Natural killer cell (primary cell): ENCODE data around the gene ADAMTS3. TPM values are rescaled to one million over a fixed set of nuclear protein-coding genes. Genes with fewer than 3 reads are reported as not detected.

Experiments used
- ATAC-seq, 3 donors: fragments of 150-1000 bp in 2 of 3; fragments of 200-7000 bp in 1 of 3; cut with Tn5 transposase; 1 replicate in 1 of 3; 2 replicates in 2 of 3; pipeline ENCODE4 v1.10.0; 2021; ENCODE audit warnings: mild to moderate bottlenecking in 2 of 3, moderate library complexity in 2 of 3
- DNase-seq, 2 donors: peaks; one replicate each; pipeline versions ENCODE4 v3.0.0 to v3.0.0-alpha.2; 2013 to 2021; ENCODE audit warnings: mixed read lengths in 1 of 2
- H3K27ac ChIP-seq: one replicate; pipeline ENCODE4 v1.5.1; 2013; ENCODE audit warnings: mild to moderate bottlenecking, low read length
- H3K27me3 ChIP-seq: one replicate; pipeline ENCODE4 v1.6.1; 2013; ENCODE audit warnings: low read length; ENCODE audit not compliant: control insufficient read depth, insufficient read depth
- H3K36me3 ChIP-seq: one replicate; pipeline ENCODE4 v1.6.1; 2013; ENCODE audit warnings: low read length; ENCODE audit not compliant: control insufficient read depth, insufficient read depth
- H3K4me1 ChIP-seq: one replicate; pipeline ENCODE4 v1.6.1; 2013; ENCODE audit warnings: low read length; ENCODE audit not compliant: control insufficient read depth, insufficient read depth
- H3K4me3 ChIP-seq: one replicate; pipeline ENCODE4 v1.5.1; 2013; ENCODE audit warnings: low read length
- H3K9me3 ChIP-seq: one replicate; pipeline ENCODE4 v1.6.1; 2013; ENCODE audit warnings: low read length; ENCODE audit not compliant: control insufficient read depth, insufficient read depth
- H3K27ac Mint-ChIP-seq, 2 donors: one replicate each; pipeline ENCODE4 v1.8.0; 2022; ENCODE audit warnings: mild to moderate bottlenecking in 2 of 2, mixed read lengths in 2 of 2, moderate library complexity in 1 of 2
- H3K27me3 Mint-ChIP-seq, 2 donors: one replicate each; pipeline ENCODE4 v1.8.0; 2022; ENCODE audit warnings: low read depth in 2 of 2, mixed read lengths in 2 of 2
- H3K36me3 Mint-ChIP-seq: one replicate; pipeline ENCODE4 v1.8.0; 2022; ENCODE audit warnings: mixed read lengths
- H3K4me1 Mint-ChIP-seq, 2 donors: one replicate each; pipeline ENCODE4 v1.8.0; 2022; ENCODE audit warnings: mixed read lengths in 2 of 2
- H3K4me3 Mint-ChIP-seq: one replicate; pipeline ENCODE4 v1.8.0; 2022; ENCODE audit warnings: mild to moderate bottlenecking, moderate library complexity, mixed read lengths
- H3K9me3 Mint-ChIP-seq, 2 donors: one replicate each; pipeline ENCODE4 v1.8.0; 2022; ENCODE audit warnings: mixed read lengths in 2 of 2
- CTCF ChIP-seq: fragments of 200-600 bp; IDR thresholded peaks from one replicate; pipeline ENCODE4 v1.8.0; 2022; ENCODE audit warnings: antibody characterized with exemption
- WGBS: methylation state at CpG from one replicate; pipeline ENCODE4 v1.1.7; 2013; ENCODE audit warnings: missing lambda C conversion rate; ENCODE audit not compliant: insufficient coverage; 5-methylcytosine and 5-hydroxymethylcytosine counted together
- intact Hi-C: fragments of 100-400 bp; cut with micrococcal nuclease; formaldehyde crosslinking; loops from one replicate; pipeline ENCODE4 v1.14.2; 2022
- total RNA-seq, 4 donors: library from RNA; stranded (reverse); fragments of 120-200 nt in 1 of 4; gene quantifications; one replicate each; pipeline versions ENCODE4 v1.2.3 to v1.2.4, GENCODE V29; 2013 to 2022

The ADAMTS3 gene
- total RNA-seq, 3 donors from 2014 or later (not counting 1 experiment from before 2014, with no cell fraction given): 0.30 TPM; not detected in 2

- no peak for DNase-seq
- Histone ChIP-seq H3K27me3 (no peaks in the 10 kb centered on the region), H3K4me3 (no peak overlapping the region), H3K36me3 (no peaks in the 10 kb centered on the region), H3K9me3 (no peaks in the 10 kb centered on the region), H3K27ac (no peak overlapping the region), H3K4me1 (no peaks in the 10 kb centered on the region)
- no peaks in the 10 kb centered on the region for H3K27me3 Mint-ChIP-seq
- H3K9me3 Mint-ChIP-seq: peaks cover 0 to 2% of the 10 kb centered on the region in 2 donors
- intact Hi-C loops: no loop called here
- no peak overlapping the region for H3K4me3 Mint-ChIP-seq
- no peaks in the 10 kb centered on the region for H3K36me3 Mint-ChIP-seq
- no peak for TF ChIP-seq CTCF
- WGBS: 64% methylated on average over 1 of the region's 2 CpGs
- H3K4me1 Mint-ChIP-seq: no peaks in the 10 kb centered on the region
- no peak overlapping the region for H3K27ac Mint-ChIP-seq
- ATAC-seq: no peak
These were observed 68.8 kb downstream of the ADAMTS3 start for GRCh38 chr4:72500214-72500613.

GRCh38 chr4:72496119-72496518 is 72.9 kb downstream of the ADAMTS3 start:
- H3K27me3 ChIP-seq: no peaks in the 10 kb centered on the region
- H3K4me1 Mint-ChIP-seq: no peaks in the 10 kb centered on the region
- no peaks in the 10 kb centered on the region for H3K36me3 Mint-ChIP-seq
- no CpG with 5 or more reads among the region's 1 CpG for WGBS
- ATAC-seq (no peak), DNase-seq (no peak)
- intact Hi-C loops: no loop called here
- peaks cover 4 to 5% of the 10 kb centered on the region in 2 donors for H3K9me3 Mint-ChIP-seq
- H3K9me3 ChIP-seq: no peaks in the 10 kb centered on the region
- H3K4me3 ChIP-seq: no peak overlapping the region
- H3K27ac Mint-ChIP-seq: no peak overlapping the region
- H3K4me3 Mint-ChIP-seq: no peak overlapping the region
- no peaks in the 10 kb centered on the region for H3K27me3 Mint-ChIP-seq
- H3K27ac ChIP-seq: no peak overlapping the region
- TF ChIP-seq CTCF: no peak
- H3K36me3 ChIP-seq: no peaks in the 10 kb centered on the region
- no peaks in the 10 kb centered on the region for H3K4me1 ChIP-seq

- DNase-seq (no peak), ATAC-seq (no peak)
- Mint-ChIP-seq H3K36me3 (no peaks in the 10 kb centered on the region), H3K9me3 (peaks cover 4 to 5% of the 10 kb centered on the region in 2 donors), H3K4me3 (no peak overlapping the region), H3K27ac (no peak overlapping the region), H3K4me1 (no peaks in the 10 kb centered on the region), H3K27me3 (no peaks in the 10 kb centered on the region)
- H3K36me3 ChIP-seq: no peaks in the 10 kb centered on the region
- intact Hi-C loops: no loop called here
- no peak for TF ChIP-seq CTCF
- no peaks in the 10 kb centered on the region for H3K4me1 ChIP-seq
- H3K27ac ChIP-seq: no peak overlapping the region
- no peak overlapping the region for H3K4me3 ChIP-seq
- no peaks in the 10 kb centered on the region for H3K9me3 ChIP-seq
- H3K27me3 ChIP-seq: no peaks in the 10 kb centered on the region
These were observed 74.9 kb downstream of the ADAMTS3 start for GRCh38 chr4:72494156-72494555.

GRCh38 chr4:72489267-72489666 is 79.8 kb downstream of the ADAMTS3 start:
- Mint-ChIP-seq H3K9me3 (peaks cover 3 to 7% of the 10 kb centered on the region in 2 donors), H3K27ac (no peak overlapping the region), H3K4me3 (no peak overlapping the region), H3K36me3 (no peaks in the 10 kb centered on the region), H3K4me1 (no peaks in the 10 kb centered on the region), H3K27me3 (no peaks in the 10 kb centered on the region)
- Histone ChIP-seq H3K36me3 (no peaks in the 10 kb centered on the region), H3K4me1 (no peaks in the 10 kb centered on the region), H3K27me3 (no peaks in the 10 kb centered on the region), H3K27ac (no peak overlapping the region), H3K4me3 (no peak overlapping the region), H3K9me3 (no peaks in the 10 kb centered on the region)
- ATAC-seq (no peak), DNase-seq (no peak)
- intact Hi-C loops: no loop called here
- TF ChIP-seq CTCF: no peak
- WGBS: 79% methylated on average over 3 of the region's 4 CpGs
